Measurements from ENCODE around the gene NELFE. TPM values are rescaled to one million over a fixed set of nuclear protein-coding genes. Genes with fewer than 3 reads are reported as not detected.
"Not testable (repeated sequence)": the region's sequence is repeated elsewhere in the genome, so short reads cannot be mapped to it uniquely, and the experiment has no call there.

NELFE gene
- total and polyA plus RNA-seq, 2 experiments from 2014 or later = 70.1 to 78.7 TPM

DNA sequence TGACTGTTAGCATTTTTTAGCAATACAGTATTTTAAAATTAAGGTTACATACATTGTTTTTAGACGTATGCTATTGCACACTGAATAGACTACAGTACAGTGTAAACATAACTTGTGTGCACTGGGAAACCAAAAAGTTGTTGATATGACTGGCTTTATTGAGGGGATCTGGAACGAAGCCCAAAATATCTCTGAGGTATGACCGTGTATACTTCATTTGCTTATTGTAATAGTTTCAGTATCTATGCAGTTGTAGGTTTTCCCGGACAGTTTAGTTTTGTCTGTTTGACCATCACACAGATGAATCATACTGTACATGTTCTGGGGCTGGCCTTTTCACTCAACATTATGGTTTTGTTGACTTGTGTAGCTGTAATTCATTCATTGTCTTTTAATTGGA is 50.0 kb downstream of the NELFE start:
- H3K4me2 ChIP-seq = no peak overlapping the region
- H3K79me2 ChIP-seq = no peaks in the 10 kb centered on the region
- no peak for DNase-seq (ENCODE audit: low spot score)
- no peaks in the 10 kb centered on the region for H3K9me3 ChIP-seq (ENCODE audit: low read depth)
- no peaks in the 10 kb centered on the region for H3K27me3 ChIP-seq
- H3K9me2 ChIP-seq (replicated peaks; ENCODE audit: insufficient read depth) = no peaks in the 10 kb centered on the region
- peaks cover under 1% of the 10 kb centered on the region for H3K4me1 ChIP-seq (ENCODE audit: insufficient read depth)
- H2AFZ ChIP-seq = no peak overlapping the region
- no peak overlapping the region for H3K4me3 ChIP-seq
- no peaks in the 10 kb centered on the region for H4K20me1 ChIP-seq (ENCODE audit: insufficient read depth, poor library complexity, severe bottlenecking)
- no peak for TF ChIP-seq EZH2phosphoT487 (IDR thresholded peaks at IDR 0.05; ENCODE audit: low read depth, severe bottlenecking, unreplicated experiment)
- no peak for TF ChIP-seq EZH2 (IDR thresholded peaks at IDR 0.05; ENCODE audit: borderline replicate concordance)
- TF ChIP-seq, protein P1, sequence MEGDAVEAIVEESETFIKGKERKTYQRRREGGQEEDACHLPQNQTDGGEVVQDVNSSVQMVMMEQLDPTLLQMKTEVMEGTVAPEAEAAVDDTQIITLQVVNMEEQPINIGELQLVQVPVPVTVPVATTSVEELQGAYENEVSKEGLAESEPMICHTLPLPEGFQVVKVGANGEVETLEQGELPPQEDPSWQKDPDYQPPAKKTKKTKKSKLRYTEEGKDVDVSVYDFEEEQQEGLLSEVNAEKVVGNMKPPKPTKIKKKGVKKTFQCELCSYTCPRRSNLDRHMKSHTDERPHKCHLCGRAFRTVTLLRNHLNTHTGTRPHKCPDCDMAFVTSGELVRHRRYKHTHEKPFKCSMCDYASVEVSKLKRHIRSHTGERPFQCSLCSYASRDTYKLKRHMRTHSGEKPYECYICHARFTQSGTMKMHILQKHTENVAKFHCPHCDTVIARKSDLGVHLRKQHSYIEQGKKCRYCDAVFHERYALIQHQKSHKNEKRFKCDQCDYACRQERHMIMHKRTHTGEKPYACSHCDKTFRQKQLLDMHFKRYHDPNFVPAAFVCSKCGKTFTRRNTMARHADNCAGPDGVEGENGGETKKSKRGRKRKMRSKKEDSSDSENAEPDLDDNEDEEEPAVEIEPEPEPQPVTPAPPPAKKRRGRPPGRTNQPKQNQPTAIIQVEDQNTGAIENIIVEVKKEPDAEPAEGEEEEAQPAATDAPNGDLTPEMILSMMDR (IDR thresholded peaks at IDR 0.05; ENCODE audit: poor library complexity) = no peak
- H3K36me3 ChIP-seq (replicated peaks; ENCODE audit: insufficient read depth, low read depth) = no peaks in the 10 kb centered on the region
- no peak overlapping the region for H3K27ac ChIP-seq
- WGBS (ENCODE audit: low lambda C conversion rate, missing lambda C conversion rate) = 62% methylated on average over 4 of the region's 4 CpGs

DNA sequence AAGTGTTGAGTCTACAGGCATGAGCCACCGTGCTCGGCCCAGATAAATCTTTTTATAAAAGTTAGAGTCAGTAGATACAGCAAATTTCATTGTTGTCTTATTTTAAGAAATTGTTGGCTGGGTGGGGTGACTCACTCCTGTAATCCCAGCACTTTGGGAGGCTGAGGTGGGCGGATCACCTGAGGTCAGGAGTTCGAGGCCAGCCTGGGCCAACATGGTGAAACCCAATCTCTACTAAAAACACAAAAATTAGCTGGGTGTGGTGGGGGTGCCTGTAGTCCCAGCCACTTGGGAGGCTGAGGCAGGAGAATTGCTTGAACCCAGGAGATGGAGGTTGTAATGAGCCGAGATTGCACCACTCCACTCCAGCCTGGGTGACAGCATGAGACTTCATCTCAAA is 50.5 kb downstream of the NELFE start:
- WGBS (ENCODE audit: low lambda C conversion rate, missing lambda C conversion rate) = 86% methylated on average over 5 of the region's 5 CpGs
- H3K4me3 ChIP-seq; DNase-seq (ENCODE audit: low spot score); H3K36me3 ChIP-seq (replicated peaks; ENCODE audit: insufficient read depth, low read depth); H2AFZ ChIP-seq; H3K9me3 ChIP-seq (ENCODE audit: low read depth); H3K27me3 ChIP-seq; H3K79me2 ChIP-seq; H3K27ac ChIP-seq; H3K4me1 ChIP-seq (ENCODE audit: insufficient read depth); H3K9me2 ChIP-seq (replicated peaks; ENCODE audit: insufficient read depth); H3K4me2 ChIP-seq; H4K20me1 ChIP-seq (ENCODE audit: insufficient read depth, poor library complexity, severe bottlenecking): not testable (repeated sequence)

DNA sequence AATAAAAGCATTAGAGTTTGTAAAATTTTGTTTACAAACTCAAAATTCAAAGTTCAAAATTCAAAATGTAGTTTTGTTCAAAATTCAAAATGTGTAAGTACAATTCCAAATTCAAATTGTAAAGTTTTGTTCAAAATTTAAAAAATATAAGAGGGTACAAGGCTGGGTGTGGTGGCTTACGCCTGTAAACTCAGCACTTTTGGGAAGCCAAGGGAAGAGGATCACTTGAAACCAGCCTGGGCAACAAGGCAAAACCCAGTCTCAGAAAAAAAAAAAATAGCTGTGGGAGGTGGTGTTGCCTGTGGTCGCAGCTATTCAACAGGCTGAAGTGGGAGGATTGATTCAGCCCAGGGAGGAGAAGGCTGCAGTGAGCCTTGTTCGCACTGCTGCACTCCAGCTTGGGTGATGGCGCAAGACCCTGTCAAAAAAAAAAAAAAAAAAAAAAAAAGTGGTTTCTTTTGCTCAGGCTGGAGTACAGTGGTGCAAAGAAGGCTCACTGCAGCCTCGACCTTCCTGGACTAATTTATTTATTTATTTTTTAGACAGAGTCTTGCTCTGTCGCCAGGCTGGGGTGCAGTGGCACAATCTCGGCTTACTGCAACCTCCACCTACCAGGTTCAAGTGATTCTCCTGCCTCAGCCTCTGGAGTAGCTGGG is 51.5 kb downstream of the NELFE start:
- H3K4me3 ChIP-seq = no peak overlapping the region
- WGBS (ENCODE audit: low lambda C conversion rate, missing lambda C conversion rate) = 70% methylated on average over 7 of the region's 7 CpGs

DNA sequence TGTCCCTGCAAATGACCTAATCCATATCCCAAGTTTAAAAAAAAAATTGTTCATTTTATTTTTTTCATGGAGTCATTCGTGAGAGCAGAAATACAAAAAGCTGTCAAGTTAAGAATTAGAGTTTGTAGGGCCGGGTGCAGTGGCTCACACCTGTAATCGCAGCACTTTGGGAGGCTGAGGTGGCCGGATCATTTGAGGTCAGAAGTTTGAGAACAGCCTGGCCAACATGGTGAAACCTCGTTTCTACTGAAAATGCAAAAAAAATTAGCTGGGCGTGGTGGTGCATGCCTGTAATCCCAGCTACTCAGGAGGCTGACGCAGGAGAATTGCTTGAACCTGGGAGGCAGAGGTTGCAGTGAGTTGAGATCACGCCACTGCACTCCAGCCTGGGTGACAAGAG is 52.0 kb downstream of the NELFE start:
- not testable (repeated sequence) for H3K79me2 ChIP-seq; H2AFZ ChIP-seq; H3K4me2 ChIP-seq; H3K9me3 ChIP-seq (ENCODE audit: low read depth); H3K4me3 ChIP-seq; H3K9me2 ChIP-seq (replicated peaks; ENCODE audit: insufficient read depth); DNase-seq (ENCODE audit: low spot score); H3K27me3 ChIP-seq; H4K20me1 ChIP-seq (ENCODE audit: insufficient read depth, poor library complexity, severe bottlenecking); H3K36me3 ChIP-seq (replicated peaks; ENCODE audit: insufficient read depth, low read depth); H3K27ac ChIP-seq
- WGBS (ENCODE audit: low lambda C conversion rate, missing lambda C conversion rate) = 81% methylated on average over 8 of the region's 8 CpGs
- peaks cover 10% of the 10 kb centered on the region for H3K4me1 ChIP-seq (ENCODE audit: insufficient read depth)

More for the DNA sequence above, 51.5 kb downstream of the NELFE start:
- Histone ChIP-seq H3K79me2 (no peaks in the 10 kb centered on the region), H3K27ac (no peak overlapping the region), H3K36me3 (replicated peaks; ENCODE audit: insufficient read depth, low read depth) (no peaks in the 10 kb centered on the region), H3K9me3 (ENCODE audit: low read depth) (no peaks in the 10 kb centered on the region), H2AFZ (no peak overlapping the region), H3K9me2 (replicated peaks; ENCODE audit: insufficient read depth) (no peaks in the 10 kb centered on the region), H4K20me1 (ENCODE audit: insufficient read depth, poor library complexity, severe bottlenecking) (no peaks in the 10 kb centered on the region), H3K4me1 (ENCODE audit: insufficient read depth) (peaks cover 10% of the 10 kb centered on the region), H3K27me3 (no peaks in the 10 kb centered on the region), H3K4me2 (no peak overlapping the region)
- TF ChIP-seq EZH2 (IDR thresholded peaks at IDR 0.05; ENCODE audit: borderline replicate concordance) (no peak), EZH2phosphoT487 (IDR thresholded peaks at IDR 0.05; ENCODE audit: low read depth, severe bottlenecking, unreplicated experiment) (no peak)
- TF ChIP-seq, protein P1 (IDR thresholded peaks at IDR 0.05; ENCODE audit: poor library complexity) = no peak
- DNase-seq (ENCODE audit: low spot score) = no peak
